Esophagus squamous epithelium (tissue), 5 donors: Measurements from ENCODE around the gene BANP. TPM values are rescaled to one million over a fixed set of nuclear protein-coding genes. Genes with fewer than 3 reads are reported as not detected.
"Not testable (repeated sequence)": the region's sequence is repeated elsewhere in the genome, so short reads cannot be mapped to it uniquely, and the experiment has no call there.

ENCODE experiments used
- DNase-seq: peaks from one replicate; lab custom pipeline; 2025; lab: John Stamatoyannopoulos, UW
- H3K27ac ChIP-seq, 4 donors: fragments of 200-600 bp; sonication (generic); one replicate each; pipeline ENCODE4 v1.5.1; 2016 to 2019; ENCODE audit warnings: mild to moderate bottlenecking in 1 of 4
- H3K27me3 ChIP-seq, 4 donors: fragments of 200-600 bp; sonication (generic); 1 replicate in 3 of 4; 2 replicates in 1 of 4; pipeline versions ENCODE4 v1.5.1 to v1.6.0; 2017 to 2021; ENCODE audit warnings: antibody characterized with exemption in 1 of 4
- H3K36me3 ChIP-seq, 3 donors: fragments of 200-600 bp; sonication (generic); one replicate each; pipeline ENCODE4 v1.5.1; 2016 to 2019
- H3K4me1 ChIP-seq, 3 donors: fragments of 200-600 bp; sonication (generic); one replicate each; pipeline ENCODE4 v1.5.1; 2017 to 2019
- H3K4me3 ChIP-seq, 4 donors: fragments of 200-600 bp; sonication (generic); 1 replicate in 3 of 4; 2 replicates in 1 of 4; pipeline ENCODE4 v1.5.1; 2016 to 2019; ENCODE audit warnings: mild to moderate bottlenecking in 2 of 4, moderate library complexity in 1 of 4
- H3K9me3 ChIP-seq, 3 donors: fragments of 200-600 bp; sonication (generic); one replicate each; pipeline ENCODE4 v1.5.1; 2016 to 2019
- POLR2A ChIP-seq, 4 donors: fragments of 450-650 bp; IDR thresholded peaks; one replicate each; pipeline ENCODE4 v1.6.1; 2017; ENCODE audit warnings: antibody characterized with exemption in 4 of 4, mild to moderate bottlenecking in 4 of 4, moderate library complexity in 3 of 4
- WGBS, 2 donors: methylation state at CpG; one replicate each; pipeline ENCODE4 v1.1.5; 2018; 5-methylcytosine and 5-hydroxymethylcytosine counted together
- intact Hi-C: fragments of 100-400 bp; cut with DNase I; formaldehyde crosslinking; loops from one replicate; pipeline ENCODE4 v1.15.0; 2022
- total RNA-seq, 4 donors: library from RNA; depleted of rRNA; stranded (reverse); fragments of >200 nt; gene quantifications; one replicate each; pipeline ENCODE4 v1.1.0, GENCODE V29; 2016
- TF ChIP-seq, protein P1 (sequence below), 6 experiments: fragments of 450-650 bp in 4 of 6; fragments of 200-600 bp in 2 of 6; sonication (generic) in 2 of 6; IDR thresholded peaks; one replicate each; pipeline ENCODE4 v1.5.1; 2016 to 2019; ENCODE audit warnings: antibody characterized with exemption in 6 of 6, mild to moderate bottlenecking in 4 of 6, moderate library complexity in 4 of 6
- donor health status: DM: yes; HTN: yes; CAD: no.

The BANP gene
- total RNA-seq, 4 donors from 2014 or later: 13.8 to 19.9 (median 14.1) TPM

DNA sequence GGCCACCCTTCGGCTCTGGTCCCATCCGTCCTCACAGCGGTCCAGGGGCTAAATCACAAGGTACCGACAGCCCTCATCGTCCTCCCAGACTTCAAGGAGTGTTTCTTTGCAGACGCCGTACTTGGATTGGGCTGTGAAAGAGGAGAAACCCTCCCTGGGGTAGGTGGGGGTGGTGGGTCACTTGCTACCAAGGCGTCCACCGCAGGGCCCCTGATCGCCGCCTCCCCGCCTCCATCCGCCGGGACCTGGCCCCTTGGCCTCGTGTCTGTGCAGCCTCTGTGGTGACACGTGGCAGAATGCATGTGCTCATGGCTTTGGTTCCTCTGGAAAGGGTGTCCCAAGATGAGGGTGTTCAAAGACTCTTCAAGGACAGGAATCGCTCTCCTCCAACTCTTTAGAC is 151.4 kb downstream of the BANP start:
- intact Hi-C loops: no loop called here
- Histone ChIP-seq H3K27me3 (peaks cover 0 to 58% (median 0%) of the 10 kb centered on the region in 4 donors), H3K9me3 (peaks cover 0 to under 1% (median 0%) of the 10 kb centered on the region in 3 donors), H3K27ac (no peak overlapping the region), H3K4me3 (no peak overlapping the region), H3K4me1 (no peaks in the 10 kb centered on the region), H3K36me3 (no peaks in the 10 kb centered on the region)
- TF ChIP-seq, protein P1, sequence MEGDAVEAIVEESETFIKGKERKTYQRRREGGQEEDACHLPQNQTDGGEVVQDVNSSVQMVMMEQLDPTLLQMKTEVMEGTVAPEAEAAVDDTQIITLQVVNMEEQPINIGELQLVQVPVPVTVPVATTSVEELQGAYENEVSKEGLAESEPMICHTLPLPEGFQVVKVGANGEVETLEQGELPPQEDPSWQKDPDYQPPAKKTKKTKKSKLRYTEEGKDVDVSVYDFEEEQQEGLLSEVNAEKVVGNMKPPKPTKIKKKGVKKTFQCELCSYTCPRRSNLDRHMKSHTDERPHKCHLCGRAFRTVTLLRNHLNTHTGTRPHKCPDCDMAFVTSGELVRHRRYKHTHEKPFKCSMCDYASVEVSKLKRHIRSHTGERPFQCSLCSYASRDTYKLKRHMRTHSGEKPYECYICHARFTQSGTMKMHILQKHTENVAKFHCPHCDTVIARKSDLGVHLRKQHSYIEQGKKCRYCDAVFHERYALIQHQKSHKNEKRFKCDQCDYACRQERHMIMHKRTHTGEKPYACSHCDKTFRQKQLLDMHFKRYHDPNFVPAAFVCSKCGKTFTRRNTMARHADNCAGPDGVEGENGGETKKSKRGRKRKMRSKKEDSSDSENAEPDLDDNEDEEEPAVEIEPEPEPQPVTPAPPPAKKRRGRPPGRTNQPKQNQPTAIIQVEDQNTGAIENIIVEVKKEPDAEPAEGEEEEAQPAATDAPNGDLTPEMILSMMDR (IDR thresholded peaks at IDR 0.05): no peak
- TF ChIP-seq POLR2A (IDR thresholded peaks at IDR 0.05): no peak
- DNase-seq: no peak
- 88 to 91% methylated on average over 14 to 17 of the region's 17 CpGs for WGBS, 2 donors

DNA sequence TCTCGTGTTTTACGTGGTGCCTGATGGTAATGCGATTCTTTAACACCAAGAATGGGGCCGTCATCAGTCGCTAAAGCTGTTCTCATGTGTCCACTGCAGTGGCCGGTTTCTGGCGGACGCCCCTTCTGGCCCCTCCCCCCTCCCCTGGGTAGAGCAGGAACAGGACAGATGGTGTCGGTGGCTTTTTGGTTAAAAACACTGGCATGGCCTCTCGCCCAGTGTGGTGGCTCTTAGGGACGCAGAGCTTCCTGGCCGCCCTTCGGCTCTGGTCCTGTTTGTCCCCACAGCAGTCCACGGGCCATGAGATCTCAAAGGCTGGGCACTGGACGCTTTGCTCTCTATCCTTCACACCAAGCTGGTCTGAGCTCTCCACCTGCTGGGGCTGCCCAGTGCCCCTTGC is 151.8 kb downstream of the BANP start:
- Histone ChIP-seq H3K4me3 (no peak overlapping the region), H3K4me1 (no peaks in the 10 kb centered on the region), H3K36me3 (no peaks in the 10 kb centered on the region), H3K27ac (no peak overlapping the region), H3K27me3 (peaks cover 0 to 57% (median 0%) of the 10 kb centered on the region in 4 donors), H3K9me3 (no peaks in the 10 kb centered on the region)
- DNase-seq: no peak
- no peak for TF ChIP-seq POLR2A (IDR thresholded peaks at IDR 0.05)
- TF ChIP-seq, protein P1 (IDR thresholded peaks at IDR 0.05): no peak
- intact Hi-C loops: no loop called here
- WGBS, 2 donors: 82 to 91% methylated on average over 6 to 11 of the region's 15 CpGs

- intact Hi-C loops: no loop called here
- DNase-seq: no peak
Observed at GRCh38 chr16:88103581-88104188, 152.5 kb downstream of the BANP start.

GRCh38 chr16:88104363-88104762 is 153.1 kb downstream of the BANP start:
- WGBS, 2 donors: 75 to 83% methylated on average over 17 of the region's 17 CpGs
- H3K27ac ChIP-seq, H3K36me3 ChIP-seq, H3K4me3 ChIP-seq, H3K4me1 ChIP-seq, H3K9me3 ChIP-seq, DNase-seq, intact Hi-C loops: not testable (repeated sequence)
- peaks cover 0 to 45% (median 0%) of the 10 kb centered on the region in 4 donors for H3K27me3 ChIP-seq

More at GRCh38 chr16:88103581-88104188, 152.5 kb downstream of the BANP start:
- no peaks in the 10 kb centered on the region for H3K36me3 ChIP-seq
- TF ChIP-seq, protein P1 (IDR thresholded peaks at IDR 0.05): no peak
- no peak for TF ChIP-seq POLR2A (IDR thresholded peaks at IDR 0.05)
- no peak overlapping the region for H3K4me3 ChIP-seq
- no peaks in the 10 kb centered on the region for H3K9me3 ChIP-seq
- WGBS, 2 donors: 75 to 83% methylated on average over 20 to 21 of the region's 28 CpGs
- peaks cover 0 to 51% (median 0%) of the 10 kb centered on the region in 4 donors for H3K27me3 ChIP-seq
- H3K4me1 ChIP-seq: no peaks in the 10 kb centered on the region
- no peak overlapping the region for H3K27ac ChIP-seq

GRCh38 chr16:88105574-88106140 is 154.4 kb downstream of the BANP start:
- H3K4me1 ChIP-seq, H3K36me3 ChIP-seq, H3K4me3 ChIP-seq, H3K27ac ChIP-seq, DNase-seq, intact Hi-C loops, H3K9me3 ChIP-seq: not testable (repeated sequence)
- WGBS, 2 donors: 67 to 73% methylated on average over 5 to 6 of the region's 7 CpGs
- peaks cover 0 to 40% (median 0%) of the 10 kb centered on the region in 4 donors for H3K27me3 ChIP-seq

GRCh38 chr16:88106566-88106965 is 155.3 kb downstream of the BANP start:
- 83 to 91% methylated on average over 2 to 6 of the region's 12 CpGs for WGBS, 2 donors
- DNase-seq, H3K27ac ChIP-seq, intact Hi-C loops, H3K4me3 ChIP-seq, H3K4me1 ChIP-seq, H3K36me3 ChIP-seq, H3K9me3 ChIP-seq: not testable (repeated sequence)
- H3K27me3 ChIP-seq: peaks cover 0 to 35% (median 0%) of the 10 kb centered on the region in 4 donors
